IMR-90 (cell line): Measurements from ENCODE around the gene RER1. TPM values are rescaled to one million over a fixed set of nuclear protein-coding genes. Genes with fewer than 3 reads are reported as not detected.

ENCODE experiments used
- ATAC-seq: fragments of 200-7000 bp; cut with Tn5 transposase; 2 replicates; pipeline ENCODE4 v1.9.1; 2020; ENCODE audit warnings: low read depth, mild to moderate bottlenecking, moderate library complexity
- BruUV-seq: library from RNA; stranded (reverse); fragments of 400-500 nt; replicated peaks from 2 replicates; lab custom pipeline; 2021; lab: Mats Ljungman, UMichigan
- CTCF ChIA-PET: fragments of 300-600 bp; formaldehyde crosslinking; extraction: SDS; loops from one replicate; lab custom pipeline; 2021; ENCODE audit warnings: antibody characterized with exemption; lab: Yijun Ruan, JAX
- POLR2A ChIA-PET: fragments of 300-600 bp; sonication (Branson Sonifier 250); formaldehyde crosslinking; loops from one replicate; lab custom pipeline; 2022; ENCODE audit warnings: antibody characterized with exemption; ENCODE audit not compliant: unreplicated experiment; lab: Charles Lee
- DNase-seq: peaks from one replicate; pipeline ENCODE4 v3.0.0; 2013
- H2AFZ ChIP-seq: replicated peaks from 2 replicates; pipeline ENCODE3; 2013; ENCODE audit warnings: low read length, mild to moderate bottlenecking; ENCODE audit not compliant: poor library complexity
- H2AK5ac ChIP-seq: 2 replicates; pipeline ENCODE4 v1.6.1; 2013; ENCODE audit warnings: low read depth, low read length, inconsistent platforms
- H2AK9ac ChIP-seq: replicated peaks from 2 replicates; pipeline ENCODE3; 2013; ENCODE audit warnings: mild to moderate bottlenecking, low read depth, low read length, moderate library complexity; ENCODE audit not compliant: poor library complexity
- H2BK120ac ChIP-seq: 2 replicates; pipeline ENCODE4 v1.6.1; 2013; ENCODE audit warnings: low read depth, low read length, inconsistent platforms
- H2BK15ac ChIP-seq: 3 replicates; pipeline ENCODE4 v1.6.1; 2013; ENCODE audit warnings: low read depth, low read length, inconsistent platforms
- H2BK20ac ChIP-seq: 2 replicates; pipeline ENCODE4 v1.6.1; 2013; ENCODE audit warnings: low read depth, mild to moderate bottlenecking, inconsistent platforms, low read length, moderate library complexity
- H2BK5ac ChIP-seq: 2 replicates; pipeline ENCODE4 v1.6.1; 2013; ENCODE audit warnings: mild to moderate bottlenecking, low read depth, low read length, inconsistent platforms; ENCODE audit not compliant: poor library complexity, severe bottlenecking
- H3K14ac ChIP-seq: replicated peaks from 2 replicates; pipeline ENCODE4 v1.6.1; 2013; ENCODE audit warnings: low read depth, low read length, inconsistent platforms
- H3K18ac ChIP-seq: 2 replicates; pipeline ENCODE4 v1.6.1; 2013; ENCODE audit warnings: low read depth, low read length, control low read depth
- H3K23ac ChIP-seq: 2 replicates; pipeline ENCODE4 v1.6.1; 2013; ENCODE audit warnings: low read depth, low read length, inconsistent platforms
- H3K27ac ChIP-seq: 2 replicates; pipeline ENCODE4 v1.5.1; 2013; ENCODE audit warnings: mild to moderate bottlenecking, control low read depth, low read length; ENCODE audit not compliant: insufficient read depth
- H3K27me3 ChIP-seq: 2 replicates; pipeline ENCODE4 v1.6.1; 2013; ENCODE audit warnings: low read length; ENCODE audit not compliant: control insufficient read depth, insufficient read depth
- H3K36me3 ChIP-seq: 2 replicates; pipeline ENCODE4 v1.6.1; 2013; ENCODE audit warnings: low read length, mixed read lengths; ENCODE audit not compliant: control insufficient read depth, insufficient read depth
- H3K4ac ChIP-seq: 2 replicates; pipeline ENCODE4 v1.6.1; 2013; ENCODE audit warnings: low read depth, low read length, inconsistent platforms
- H3K4me1 ChIP-seq: 2 replicates; pipeline ENCODE4 v1.6.1; 2013; ENCODE audit warnings: low read length, mixed read lengths; ENCODE audit not compliant: control insufficient read depth, insufficient read depth
- H3K4me2 ChIP-seq: 2 replicates; pipeline ENCODE4 v1.6.1; 2013; ENCODE audit warnings: low read depth, mild to moderate bottlenecking, control low read depth, low read length, moderate library complexity
- H3K4me3 ChIP-seq: 2 replicates; pipeline ENCODE4 v1.5.1; 2013; ENCODE audit warnings: low read depth, mild to moderate bottlenecking, control low read depth, low read length, moderate library complexity; ENCODE audit not compliant: insufficient read depth
- H3K56ac ChIP-seq: 2 replicates; pipeline ENCODE4 v1.6.1; 2013; ENCODE audit warnings: low read length, inconsistent platforms; ENCODE audit not compliant: insufficient read depth; ENCODE audit errors: extremely low read depth
- H3K79me1 ChIP-seq, 2 experiments: 2 replicates each; pipeline ENCODE4 v1.6.1; 2013; ENCODE audit warnings: low read length in 2 of 2, inconsistent platforms in 1 of 2, low read depth in 1 of 2
- H3K9ac ChIP-seq: 2 replicates; pipeline ENCODE4 v1.6.1; 2013; ENCODE audit warnings: low read depth, low read length, control low read depth
- H3K9me1 ChIP-seq: 2 replicates; pipeline ENCODE4 v1.6.1; 2013; ENCODE audit warnings: low read length, inconsistent platforms; ENCODE audit not compliant: insufficient read depth
- H3K9me3 ChIP-seq: 2 replicates; pipeline ENCODE4 v1.6.1; 2013; ENCODE audit warnings: low read length; ENCODE audit not compliant: control insufficient read depth, insufficient read depth
- H4K20me1 ChIP-seq: 2 replicates; pipeline ENCODE4 v1.6.1; 2013; ENCODE audit warnings: low read length, inconsistent platforms; ENCODE audit not compliant: insufficient read depth
- H4K5ac ChIP-seq: 2 replicates; pipeline ENCODE4 v1.6.1; 2013; ENCODE audit warnings: mild to moderate bottlenecking, low read depth, low read length, control low read depth
- H4K8ac ChIP-seq, 2 experiments: 2 replicates each; pipeline ENCODE4 v1.6.1; 2013; ENCODE audit warnings: low read depth in 2 of 2, low read length in 2 of 2, control low read depth in 1 of 2, inconsistent platforms in 1 of 2
- H4K91ac ChIP-seq: 2 replicates; pipeline ENCODE4 v1.6.1; 2013; ENCODE audit warnings: low read depth, low read length, inconsistent platforms; ENCODE audit not compliant: insufficient read depth
- BHLHE40 ChIP-seq: fragments of 150-350 bp; IDR thresholded peaks from 2 replicates; pipeline ENCODE4 v1.6.1; 2016; ENCODE audit warnings: mild to moderate bottlenecking, low read depth, low read length
- CEBPB ChIP-seq: IDR thresholded peaks from 2 replicates; pipeline ENCODE4 v1.6.1; 2012; ENCODE audit warnings: low read depth, low read length, improper control_type of control experiment
- CHD1 ChIP-seq: IDR thresholded peaks from 2 replicates; pipeline ENCODE4 v1.6.1; 2012; ENCODE audit warnings: low read depth, low read length, improper control_type of control experiment
- FOS ChIP-seq: fragments of 150-350 bp; IDR thresholded peaks from 2 replicates; pipeline ENCODE4 v1.6.1; 2016; ENCODE audit warnings: low read depth, low read length
- MAZ ChIP-seq: IDR thresholded peaks from 2 replicates; pipeline ENCODE4 v1.6.1; 2012; ENCODE audit warnings: low read depth, mild to moderate bottlenecking, low read length, improper control_type of control experiment, moderate library complexity, borderline replicate concordance
- MXI1 ChIP-seq: IDR thresholded peaks from 2 replicates; pipeline ENCODE4 v1.6.1; 2012; ENCODE audit warnings: low read depth, mild to moderate bottlenecking, low read length, moderate library complexity, borderline replicate concordance
- NFE2L2 ChIP-seq: fragments of 150-350 bp; IDR thresholded peaks from 2 replicates; pipeline ENCODE4 v1.6.1; 2016; ENCODE audit warnings: low read depth, mild to moderate bottlenecking, low read length
- POLR2A ChIP-seq: IDR thresholded peaks from 2 replicates; pipeline ENCODE4 v1.6.1; 2012; ENCODE audit warnings: mild to moderate bottlenecking, low read depth, low read length
- RAD21 ChIP-seq: IDR thresholded peaks from 2 replicates; pipeline ENCODE4 v1.6.1; 2012; ENCODE audit warnings: low read length, improper control_type of control experiment
- RCOR1 ChIP-seq: IDR thresholded peaks from 2 replicates; pipeline ENCODE4 v1.6.1; 2012; ENCODE audit warnings: mild to moderate bottlenecking, low read length, improper control_type of control experiment; ENCODE audit not compliant: insufficient replicate concordance
- RFX5 ChIP-seq: IDR thresholded peaks from 2 replicates; pipeline ENCODE4 v1.8.0; 2012; ENCODE audit warnings: low read depth, mild to moderate bottlenecking, low read length, moderate library complexity
- SMC3 ChIP-seq: fragments of 150-350 bp; IDR thresholded peaks from 2 replicates; pipeline ENCODE4 v1.6.1; 2016; ENCODE audit warnings: low read depth, mild to moderate bottlenecking, antibody characterized with exemption, low read length, moderate library complexity
- WGBS, 2 experiments: methylation state at CpG; one replicate each; pipeline versions ENCODE4 v1.1.5 to v1.1.7; 2013; ENCODE audit warnings: missing lambda C conversion rate in 2 of 2; ENCODE audit not compliant: insufficient read length in 1 of 2; ENCODE audit errors: extremely low coverage in 2 of 2; 5-methylcytosine and 5-hydroxymethylcytosine counted together
- dilution Hi-C: fragments of 300-500 bp; cut with HindIII; formaldehyde crosslinking; loops from one replicate; pipeline ENCODE4 v1.14.3; 2018; ENCODE audit warnings: low sequenced_read_pairs; ENCODE audit not compliant: unreplicated experiment
- in situ Hi-C: fragments of 300-500 bp; cut with MboI; formaldehyde crosslinking; loops from 3 replicates; pipeline ENCODE4 v1.14.3; 2019; ENCODE audit warnings: low sequenced_read_pairs, inconsistent platforms, mixed read lengths
- intact Hi-C: fragments of 100-400 bp; cut with micrococcal nuclease; formaldehyde crosslinking; loops from 2 replicates; pipeline ENCODE4 v1.10.0; 2022
- polyA plus RNA-seq, 3 experiments: library from polyadenylated mRNA; depleted of rRNA; stranded (reverse); fragments of >200 nt; gene quantifications; 2 replicates each; pipeline ENCODE4 v1.2.3, GENCODE V29; 2012; ENCODE audit warnings: low replicate concordance in 1 of 3
- total RNA-seq: library from RNA; depleted of rRNA; stranded (reverse); fragments of >200 nt; gene quantifications from 2 replicates; pipeline ENCODE4 v1.2.3, GENCODE V29; 2012
- TF ChIP-seq, protein P1 (sequence below): conservative IDR thresholded peaks from 2 replicates; pipeline ENCODE4 v1.5.1; 2012; ENCODE audit warnings: mild to moderate bottlenecking, low read depth, low read length, improper control_type of control experiment
- TF ChIP-seq, protein P2 (sequence below): fragments of 150-350 bp; IDR thresholded peaks from 2 replicates; pipeline ENCODE4 v1.6.1; 2017; ENCODE audit warnings: mild to moderate bottlenecking, antibody characterized with exemption, low read length, low read depth

RER1 gene
- total and polyA plus RNA-seq, 2 of the 4 experiments (the other 2 are of a cell fraction) = 47.1 to 240 TPM

DNA sequence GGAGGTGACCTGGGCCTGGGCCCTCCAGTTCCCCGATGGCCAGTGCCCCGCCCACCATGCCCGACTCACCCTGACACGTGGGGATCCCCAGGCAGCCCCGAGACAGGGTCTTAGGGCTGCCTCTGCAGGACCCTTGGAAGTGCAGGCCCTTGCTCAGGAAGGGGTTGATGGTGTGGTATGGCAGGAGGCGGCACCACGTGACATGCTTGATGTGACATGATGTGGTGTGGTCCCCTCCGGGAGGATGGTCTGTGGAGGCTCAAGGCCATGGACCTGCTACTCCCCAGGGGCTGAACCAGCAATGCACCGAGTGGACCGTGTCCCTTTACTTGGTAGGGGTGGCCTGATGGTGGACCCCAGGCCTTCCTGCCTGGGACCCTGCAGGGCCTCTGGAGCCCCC lies 62.6 kb downstream of the RER1 start:
- TF ChIP-seq SMC3 = no peak
- TF ChIP-seq, protein P1, sequence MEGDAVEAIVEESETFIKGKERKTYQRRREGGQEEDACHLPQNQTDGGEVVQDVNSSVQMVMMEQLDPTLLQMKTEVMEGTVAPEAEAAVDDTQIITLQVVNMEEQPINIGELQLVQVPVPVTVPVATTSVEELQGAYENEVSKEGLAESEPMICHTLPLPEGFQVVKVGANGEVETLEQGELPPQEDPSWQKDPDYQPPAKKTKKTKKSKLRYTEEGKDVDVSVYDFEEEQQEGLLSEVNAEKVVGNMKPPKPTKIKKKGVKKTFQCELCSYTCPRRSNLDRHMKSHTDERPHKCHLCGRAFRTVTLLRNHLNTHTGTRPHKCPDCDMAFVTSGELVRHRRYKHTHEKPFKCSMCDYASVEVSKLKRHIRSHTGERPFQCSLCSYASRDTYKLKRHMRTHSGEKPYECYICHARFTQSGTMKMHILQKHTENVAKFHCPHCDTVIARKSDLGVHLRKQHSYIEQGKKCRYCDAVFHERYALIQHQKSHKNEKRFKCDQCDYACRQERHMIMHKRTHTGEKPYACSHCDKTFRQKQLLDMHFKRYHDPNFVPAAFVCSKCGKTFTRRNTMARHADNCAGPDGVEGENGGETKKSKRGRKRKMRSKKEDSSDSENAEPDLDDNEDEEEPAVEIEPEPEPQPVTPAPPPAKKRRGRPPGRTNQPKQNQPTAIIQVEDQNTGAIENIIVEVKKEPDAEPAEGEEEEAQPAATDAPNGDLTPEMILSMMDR = no peak
- TF ChIP-seq MAZ = no peak
- no peak for TF ChIP-seq MXI1
- no peak for TF ChIP-seq FOS
- TF ChIP-seq RFX5 = no peak
- TF ChIP-seq, protein P2, sequence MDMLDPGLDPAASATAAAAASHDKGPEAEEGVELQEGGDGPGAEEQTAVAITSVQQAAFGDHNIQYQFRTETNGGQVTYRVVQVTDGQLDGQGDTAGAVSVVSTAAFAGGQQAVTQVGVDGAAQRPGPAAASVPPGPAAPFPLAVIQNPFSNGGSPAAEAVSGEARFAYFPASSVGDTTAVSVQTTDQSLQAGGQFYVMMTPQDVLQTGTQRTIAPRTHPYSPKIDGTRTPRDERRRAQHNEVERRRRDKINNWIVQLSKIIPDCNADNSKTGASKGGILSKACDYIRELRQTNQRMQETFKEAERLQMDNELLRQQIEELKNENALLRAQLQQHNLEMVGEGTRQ = no peak
- TF ChIP-seq RCOR1 = no peak
- TF ChIP-seq BHLHE40 = no peak
- TF ChIP-seq RAD21 = no peak
- TF ChIP-seq NFE2L2 = no peak
- TF ChIP-seq CEBPB = no peak
- no peak for TF ChIP-seq POLR2A
- no peak for TF ChIP-seq CHD1
- no peak overlapping the region for H3K27ac ChIP-seq
- no peak overlapping the region for H3K23ac ChIP-seq

More for the DNA sequence above, 62.6 kb downstream of the RER1 start:
- no peak overlapping the region for H4K5ac ChIP-seq
- H3K4me1 ChIP-seq = peaks cover 21% of the 10 kb centered on the region
- H4K20me1 ChIP-seq = no peaks in the 10 kb centered on the region
- H3K4ac ChIP-seq = no peak overlapping the region
- H3K9ac ChIP-seq = no peak overlapping the region
- ATAC-seq (no peak), DNase-seq (no peak)
- no TSS peak for BruUV-seq
- peak overlapping the region; percentile 40 for H2BK120ac ChIP-seq
- 0 out of 3 replicates have a peak overlapping the region, but pooled peaks have one; percentile 48 for H2BK15ac ChIP-seq
- intact Hi-C loops (no loop called here), in situ Hi-C loops (no loop called here), dilution Hi-C loops (no loop called here)
- ChIA-PET CTCF (no interaction called here), POLR2A (no interaction called here)
- no peak overlapping the region for H2AFZ ChIP-seq
- peak overlapping the region; percentile 85 for H2AK5ac ChIP-seq
- H3K27me3 ChIP-seq = no peaks in the 10 kb centered on the region
- no peaks in the 10 kb centered on the region for H3K9me3 ChIP-seq
- H3K9me1 ChIP-seq = peaks cover 10% of the 10 kb centered on the region; the same call in 1 of the 2 replicates
- no peak overlapping the region for H3K4me3 ChIP-seq
- no peak overlapping the region for H3K18ac ChIP-seq
- H4K91ac ChIP-seq = peak overlapping the region; percentile 41; the same call in 1 of the 2 replicates
- H3K79me1 ChIP-seq = peaks cover 0 to 8% of the 10 kb centered on the region in 2 experiments; a peak in 1 of 4 replicates
- no peak overlapping the region for H3K14ac ChIP-seq
- 80% methylated on average over 1 of the region's 10 CpGs; no CpG with 5 or more reads in 1 of the 2 experiments for WGBS, 2 experiments
- H2AK9ac ChIP-seq = peak overlapping the region; percentile 42
- no peaks in the 10 kb centered on the region for H3K36me3 ChIP-seq
- no peak overlapping the region for H2BK5ac ChIP-seq
- no peak overlapping the region for H3K56ac ChIP-seq
- no peak overlapping the region for H4K8ac ChIP-seq
- H2BK20ac ChIP-seq = no peak overlapping the region
- H3K4me2 ChIP-seq = no peak overlapping the region
